CD14-positive monocyte (primary cell): Measurements from ENCODE around the gene ANKRD65. TPM values are rescaled to one million over a fixed set of nuclear protein-coding genes. Genes with fewer than 3 reads are reported as not detected.
"Not testable (repeated sequence)": the region's sequence is repeated elsewhere in the genome, so short reads cannot be mapped to it uniquely, and the experiment has no call there.

Source experiments
- DNase-seq, 3 donors: peaks; one replicate each; pipeline ENCODE4 v3.0.0-alpha.2; 2011 to 2022
- H2AFZ ChIP-seq: 2 replicates; pipeline ENCODE4 v1.6.0; 2012; ENCODE audit warnings: mild to moderate bottlenecking, low read depth, low read length, inconsistent platforms; ENCODE audit not compliant: insufficient read depth, poor library complexity, severe bottlenecking
- H3K27ac ChIP-seq, 2 donors: 1 replicate in 1 of 2; 2 replicates in 1 of 2; pipeline ENCODE4 v1.5.1; 2012 to 2013; ENCODE audit warnings: low read length in 2 of 2, control low read depth in 1 of 2, inconsistent platforms in 1 of 2, low read depth in 1 of 2, mild to moderate bottlenecking in 1 of 2
- H3K27me3 ChIP-seq, 2 donors: one replicate each; pipeline versions ENCODE4 v1.6.0 to v1.6.1; 2011 to 2013; ENCODE audit warnings: low read length in 2 of 2; ENCODE audit not compliant: control insufficient read depth in 2 of 2, insufficient read depth in 2 of 2
- H3K36me3 ChIP-seq, 2 donors: replicated peaks in 1 of 2; 1 replicate in 1 of 2; 2 replicates in 1 of 2; pipeline versions ENCODE4 v1.5.1 to v1.6.1; 2012 to 2013; ENCODE audit warnings: low read length in 2 of 2, control low read depth in 1 of 2, inconsistent platforms in 1 of 2, mild to moderate bottlenecking in 1 of 2; ENCODE audit not compliant: insufficient read depth in 2 of 2, control insufficient read depth in 1 of 2
- H3K4me1 ChIP-seq, 2 donors: 1 replicate in 1 of 2; 2 replicates in 1 of 2; pipeline versions ENCODE4 v1.5.1 to v1.6.1; 2012 to 2013; ENCODE audit warnings: low read length in 2 of 2, control low read depth in 1 of 2, inconsistent platforms in 1 of 2, mild to moderate bottlenecking in 1 of 2, moderate library complexity in 1 of 2; ENCODE audit not compliant: insufficient read depth in 2 of 2, control insufficient read depth in 1 of 2
- H3K4me2 ChIP-seq: replicated peaks from 2 replicates; pipeline ENCODE3; 2012; ENCODE audit warnings: low read length, moderate library complexity, mild to moderate bottlenecking; ENCODE audit not compliant: poor library complexity, severe bottlenecking; ENCODE audit errors: extremely low read depth
- H3K4me3 ChIP-seq, 3 experiments: fragments of 200-600 bp in 1 of 3; sonication (generic) in 1 of 3; replicated peaks in 1 of 3; 1 replicate in 2 of 3; 2 replicates in 1 of 3; pipeline ENCODE4 v1.5.1; 2011 to 2013; ENCODE audit warnings: low read length in 3 of 3, mild to moderate bottlenecking in 3 of 3, control low read depth in 2 of 3, low read depth in 2 of 3, inconsistent platforms in 1 of 3, moderate library complexity in 1 of 3
- H3K79me2 ChIP-seq: 2 replicates; pipeline ENCODE4 v1.6.0; 2012; ENCODE audit warnings: mild to moderate bottlenecking, control low read depth, inconsistent platforms, low read length, moderate library complexity; ENCODE audit not compliant: insufficient read depth
- H3K9ac ChIP-seq: 2 replicates; pipeline ENCODE4 v1.6.0; 2017; ENCODE audit warnings: low read length, mild to moderate bottlenecking; ENCODE audit not compliant: insufficient read depth, poor library complexity, severe bottlenecking
- H3K9me3 ChIP-seq, 2 donors: replicated peaks in 1 of 2; 1 replicate in 1 of 2; 2 replicates in 1 of 2; pipeline versions ENCODE4 v1.5.1 to v1.6.1; 2012 to 2013; ENCODE audit warnings: low read length in 2 of 2, control low read depth in 1 of 2; ENCODE audit not compliant: control insufficient read depth in 1 of 2, insufficient read depth in 1 of 2
- H4K20me1 ChIP-seq: 2 replicates; pipeline ENCODE4 v1.6.0; 2012; ENCODE audit warnings: mild to moderate bottlenecking, low read length, control low read depth, moderate library complexity; ENCODE audit not compliant: insufficient read depth
- H3K27ac Mint-ChIP-seq, 7 donors: one replicate each; pipeline ENCODE4 v1.8.0; 2020; ENCODE audit warnings: mild to moderate bottlenecking in 7 of 7, mixed read lengths in 7 of 7, moderate library complexity in 6 of 7, inconsistent platforms in 2 of 7
- H3K27me3 Mint-ChIP-seq, 3 donors: one replicate each; pipeline ENCODE4 v1.8.0; 2021 to 2022; ENCODE audit warnings: low read depth in 3 of 3, mild to moderate bottlenecking in 3 of 3, mixed read lengths in 3 of 3, moderate library complexity in 3 of 3, inconsistent platforms in 1 of 3
- H3K36me3 Mint-ChIP-seq, 2 donors: one replicate each; pipeline ENCODE4 v1.8.0; 2020; ENCODE audit warnings: mixed read lengths in 2 of 2, inconsistent platforms in 1 of 2, mild to moderate bottlenecking in 1 of 2
- H3K4me1 Mint-ChIP-seq: one replicate; pipeline ENCODE4 v1.8.0; 2020; ENCODE audit warnings: mild to moderate bottlenecking, mixed read lengths
- H3K4me3 Mint-ChIP-seq, 2 donors: one replicate each; pipeline ENCODE4 v1.8.0; 2020; ENCODE audit warnings: mild to moderate bottlenecking in 2 of 2, mixed read lengths in 2 of 2, moderate library complexity in 1 of 2
- H3K9me3 Mint-ChIP-seq, 7 donors: one replicate each; pipeline ENCODE4 v1.8.0; 2020 to 2022; ENCODE audit warnings: mixed read lengths in 7 of 7, mild to moderate bottlenecking in 6 of 7, moderate library complexity in 6 of 7, inconsistent platforms in 2 of 7
- CTCF ChIP-seq: fragments of 200-600 bp; IDR thresholded peaks from one replicate; pipeline ENCODE4 v1.8.0; 2022; ENCODE audit warnings: antibody characterized with exemption, mild to moderate bottlenecking
- WGBS: methylation state at CpG from one replicate; pipeline ENCODE4 v1.1.5; 2013; ENCODE audit warnings: missing lambda C conversion rate; ENCODE audit not compliant: insufficient coverage; 5-methylcytosine and 5-hydroxymethylcytosine counted together
- intact Hi-C, 2 donors: fragments of 100-400 bp; cut with micrococcal nuclease; formaldehyde crosslinking; loops; one replicate each; pipeline versions ENCODE4 v1.15.0 to v1.15.1; 2023
- polyA plus RNA-seq, 3 donors: library from polyadenylated mRNA; depleted of rRNA in 1 of 3; unstranded in 2 of 3; stranded (reverse) in 1 of 3; fragments of 300-500 nt in 2 of 3; fragments of >200 nt in 1 of 3; fragmentation: Illumina TruSeq in 2 of 3; gene quantifications; 1 replicate in 2 of 3; 2 replicates in 1 of 3; pipeline ENCODE4 v1.2.3, GENCODE V29; 2012 to 2021

The ANKRD65 gene
- polyA plus RNA-seq, 3 donors, result 0.04 TPM; not detected in 2

GRCh38 chr1:1449099-1449739 is 28.1 kb upstream of the ANKRD65 start, which contains the start of gene ATAD3C:
Gene ATAD3C (plus strand): TSS chr1:1449689. CDS start chr1:1450684, 995 bp downstream.
- Histone ChIP-seq H3K9me3 (no peaks in the 10 kb centered on the region), H3K36me3 (no peaks in the 10 kb centered on the region), H3K79me2 (no peaks in the 10 kb centered on the region), H3K4me3 (no peak within 1 kb of the TSS), H4K20me1 (no peaks in the 10 kb centered on the region), H3K9ac (no peak within 1 kb of the TSS), H3K27me3 (no peaks in the 10 kb centered on the region), H3K4me1 (no peaks in the 10 kb centered on the region), H3K4me2 (no peak within 1 kb of the TSS), H2AFZ (no peak within 1 kb of the TSS), H3K27ac (no peak within 1 kb of the TSS)
- TF ChIP-seq CTCF, result no peak
- intact Hi-C loops, result no loop called here
- no peak for DNase-seq
- no peaks in the 10 kb centered on the region for H3K4me1 Mint-ChIP-seq
- no peak within 1 kb of the TSS for H3K4me3 Mint-ChIP-seq
- WGBS, result no CpG with 5 or more reads among the region's 6 CpGs
- H3K36me3 Mint-ChIP-seq, result no peaks in the 10 kb centered on the region
- no peak within 1 kb of the TSS for H3K27ac Mint-ChIP-seq
- H3K9me3 Mint-ChIP-seq, result no peaks in the 10 kb centered on the region
- H3K27me3 Mint-ChIP-seq, result peaks cover 2 to 14% (median 3%) of the 10 kb centered on the region in 3 donors

- intact Hi-C loops, H3K4me2 ChIP-seq, H3K4me1 Mint-ChIP-seq, H3K36me3 Mint-ChIP-seq, H3K9ac ChIP-seq, H3K27ac ChIP-seq, H3K27me3 ChIP-seq, H3K36me3 ChIP-seq, H3K4me3 ChIP-seq, H3K9me3 Mint-ChIP-seq, H3K4me1 ChIP-seq, H2AFZ ChIP-seq, DNase-seq, H3K9me3 ChIP-seq, H3K27ac Mint-ChIP-seq, H3K4me3 Mint-ChIP-seq, H4K20me1 ChIP-seq, H3K79me2 ChIP-seq: not testable (repeated sequence)
- WGBS, result 80% methylated on average over 2 of the region's 19 CpGs
- peaks cover 3 to 13% (median 5%) of the 10 kb centered on the region in 3 donors for H3K27me3 Mint-ChIP-seq
Observed at GRCh38 chr1:1446631-1447030, 25.6 kb upstream of the ANKRD65 start.
